ENCODE results near the gene PRKG1.

PRKG1 gene

DNA sequence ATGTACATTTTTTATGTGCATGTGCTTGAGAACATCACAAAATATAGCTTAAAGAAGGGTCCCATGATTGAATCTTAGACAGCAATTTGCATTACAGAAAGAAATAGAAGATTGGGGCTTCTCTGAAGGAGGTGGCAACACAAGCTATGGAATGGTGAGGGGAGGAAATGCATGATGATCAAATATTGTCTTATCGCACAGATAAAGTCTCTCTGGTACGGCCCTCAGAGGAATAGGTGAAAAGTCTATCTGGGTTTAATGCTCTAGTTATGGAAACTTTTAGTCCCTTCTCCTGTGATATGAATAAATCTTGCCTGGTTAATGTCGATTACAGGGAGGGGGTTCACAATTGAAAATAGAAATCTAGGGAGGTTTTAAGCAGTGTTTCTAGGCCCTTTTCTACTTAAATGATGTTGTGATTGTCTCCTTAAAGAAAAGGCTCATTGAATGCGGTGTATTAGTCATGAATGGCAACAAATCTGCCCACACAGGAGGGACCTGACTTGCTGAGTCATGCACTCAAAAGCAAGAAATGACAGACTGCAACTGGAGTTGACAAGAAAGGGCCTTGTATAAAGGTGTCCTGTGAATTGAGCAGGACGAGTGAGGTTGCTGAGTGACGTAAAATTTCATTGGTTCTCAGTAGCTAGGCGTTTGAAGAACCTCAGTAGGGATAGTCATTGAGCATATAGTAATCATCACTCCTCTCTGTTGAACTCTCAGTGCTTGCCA, 758.5 kb downstream of the PRKG1 start:
- TF ChIP-seq POLR2AphosphoS5 (IDR thresholded peaks at IDR 0.05; ENCODE audit: low read depth, low read length) (no peak), FOXP2 (optimal IDR thresholded peaks at IDR 0.05; ENCODE audit: borderline replicate concordance, extremely low read depth, extremely low read length, insufficient read depth) (no peak), SIN3A (IDR thresholded peaks at IDR 0.05; ENCODE audit: borderline replicate concordance, insufficient read depth, low read length) (no peak), TAF1 (IDR thresholded peaks at IDR 0.05; ENCODE audit: borderline replicate concordance, insufficient read depth, low read length) (no peak)
- TF ChIP-seq, protein P1, sequence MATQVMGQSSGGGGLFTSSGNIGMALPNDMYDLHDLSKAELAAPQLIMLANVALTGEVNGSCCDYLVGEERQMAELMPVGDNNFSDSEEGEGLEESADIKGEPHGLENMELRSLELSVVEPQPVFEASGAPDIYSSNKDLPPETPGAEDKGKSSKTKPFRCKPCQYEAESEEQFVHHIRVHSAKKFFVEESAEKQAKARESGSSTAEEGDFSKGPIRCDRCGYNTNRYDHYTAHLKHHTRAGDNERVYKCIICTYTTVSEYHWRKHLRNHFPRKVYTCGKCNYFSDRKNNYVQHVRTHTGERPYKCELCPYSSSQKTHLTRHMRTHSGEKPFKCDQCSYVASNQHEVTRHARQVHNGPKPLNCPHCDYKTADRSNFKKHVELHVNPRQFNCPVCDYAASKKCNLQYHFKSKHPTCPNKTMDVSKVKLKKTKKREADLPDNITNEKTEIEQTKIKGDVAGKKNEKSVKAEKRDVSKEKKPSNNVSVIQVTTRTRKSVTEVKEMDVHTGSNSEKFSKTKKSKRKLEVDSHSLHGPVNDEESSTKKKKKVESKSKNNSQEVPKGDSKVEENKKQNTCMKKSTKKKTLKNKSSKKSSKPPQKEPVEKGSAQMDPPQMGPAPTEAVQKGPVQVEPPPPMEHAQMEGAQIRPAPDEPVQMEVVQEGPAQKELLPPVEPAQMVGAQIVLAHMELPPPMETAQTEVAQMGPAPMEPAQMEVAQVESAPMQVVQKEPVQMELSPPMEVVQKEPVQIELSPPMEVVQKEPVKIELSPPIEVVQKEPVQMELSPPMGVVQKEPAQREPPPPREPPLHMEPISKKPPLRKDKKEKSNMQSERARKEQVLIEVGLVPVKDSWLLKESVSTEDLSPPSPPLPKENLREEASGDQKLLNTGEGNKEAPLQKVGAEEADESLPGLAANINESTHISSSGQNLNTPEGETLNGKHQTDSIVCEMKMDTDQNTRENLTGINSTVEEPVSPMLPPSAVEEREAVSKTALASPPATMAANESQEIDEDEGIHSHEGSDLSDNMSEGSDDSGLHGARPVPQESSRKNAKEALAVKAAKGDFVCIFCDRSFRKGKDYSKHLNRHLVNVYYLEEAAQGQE (IDR thresholded peaks at IDR 0.05; ENCODE audit: insufficient read depth in 1 of 2, low read depth in 2 of 2, low read length in 2 of 2) = no peak

DNA sequence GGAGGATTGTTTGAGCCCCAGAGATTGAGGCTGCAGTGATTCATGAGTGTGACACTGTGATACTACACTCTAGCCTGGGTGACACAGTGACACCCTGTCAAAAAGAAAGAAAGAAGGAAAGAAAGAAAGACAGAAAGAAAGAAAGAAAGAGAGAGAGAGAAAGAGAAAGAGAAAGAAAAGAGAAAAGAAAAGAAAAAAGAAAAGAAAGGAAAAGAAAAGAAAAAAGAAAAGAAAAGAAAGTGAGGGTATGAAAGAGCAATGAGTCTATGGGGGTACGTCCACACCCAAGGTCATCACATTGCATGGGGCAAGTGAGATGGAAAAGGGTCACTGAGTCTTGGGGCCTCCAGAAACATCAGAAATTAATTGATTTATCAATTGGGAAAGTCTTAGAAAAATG, 760.3 kb downstream of the PRKG1 start:
- TF ChIP-seq, protein P1 (IDR thresholded peaks at IDR 0.05; ENCODE audit: insufficient read depth in 1 of 2, low read depth in 2 of 2, low read length in 2 of 2) = no peak
- TF ChIP-seq FOXP2 (optimal IDR thresholded peaks at IDR 0.05; ENCODE audit: borderline replicate concordance, extremely low read depth, extremely low read length, insufficient read depth) (no peak), TAF1 (IDR thresholded peaks at IDR 0.05; ENCODE audit: borderline replicate concordance, insufficient read depth, low read length) (no peak), SIN3A (IDR thresholded peaks at IDR 0.05; ENCODE audit: borderline replicate concordance, insufficient read depth, low read length) (no peak), POLR2AphosphoS5 (IDR thresholded peaks at IDR 0.05; ENCODE audit: low read depth, low read length) (no peak)

DNA sequence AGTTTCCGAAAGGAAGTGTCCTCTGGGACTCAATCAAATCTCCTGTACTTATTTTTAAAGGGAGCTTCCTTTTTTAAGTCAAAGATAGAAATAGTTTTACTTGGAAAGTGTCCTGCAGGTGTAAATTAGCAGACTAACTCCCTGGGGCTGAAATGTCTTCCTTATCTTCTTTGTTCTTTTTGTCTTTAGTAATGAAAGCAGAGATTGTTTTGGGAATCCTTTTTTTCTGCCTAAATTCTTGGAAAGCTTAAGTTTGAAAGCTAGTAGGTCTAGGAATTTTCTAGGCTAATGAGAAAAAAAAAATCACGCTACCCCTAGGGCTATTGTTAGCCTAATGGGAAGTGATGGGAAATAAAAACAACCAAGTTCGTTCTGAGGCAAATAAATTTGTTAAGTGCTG, 764.2 kb downstream of the PRKG1 start:
- TF ChIP-seq, protein P1 (IDR thresholded peaks at IDR 0.05; ENCODE audit: insufficient read depth in 1 of 2, low read depth in 2 of 2, low read length in 2 of 2) = no peak
- TF ChIP-seq FOXP2 (optimal IDR thresholded peaks at IDR 0.05; ENCODE audit: borderline replicate concordance, extremely low read depth, extremely low read length, insufficient read depth) = no peak

DNA sequence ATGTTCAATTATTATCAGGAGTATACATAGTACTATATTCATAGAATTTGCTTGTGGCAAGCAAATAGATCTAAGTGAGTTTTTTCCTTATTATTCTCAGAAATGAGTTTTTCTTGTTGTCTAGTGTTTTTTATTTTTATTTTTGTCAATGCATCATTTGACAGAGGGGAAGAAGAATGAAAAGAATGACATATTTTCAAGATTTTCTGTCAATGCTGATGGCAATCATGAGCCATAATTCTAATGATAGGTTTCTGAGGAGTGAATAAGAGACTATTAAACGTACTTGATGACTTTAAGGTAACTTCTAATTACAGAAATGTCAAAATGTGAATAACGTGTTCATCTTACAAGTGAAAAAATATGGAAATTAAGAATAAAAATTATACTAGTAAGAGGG, 769.7 kb downstream of the PRKG1 start:
- no peak for TF ChIP-seq FOXP2 (optimal IDR thresholded peaks at IDR 0.05; ENCODE audit: borderline replicate concordance, extremely low read depth, extremely low read length, insufficient read depth)
- TF ChIP-seq SIN3A (IDR thresholded peaks at IDR 0.05; ENCODE audit: borderline replicate concordance, insufficient read depth, low read length) = no peak
- no peak for TF ChIP-seq TAF1 (IDR thresholded peaks at IDR 0.05; ENCODE audit: borderline replicate concordance, insufficient read depth, low read length)
- TF ChIP-seq, protein P1 (IDR thresholded peaks at IDR 0.05; ENCODE audit: insufficient read depth in 1 of 2, low read depth in 2 of 2, low read length in 2 of 2) = no peak
- TF ChIP-seq POLR2AphosphoS5 (IDR thresholded peaks at IDR 0.05; ENCODE audit: low read depth, low read length) = no peak
